Measurements from ENCODE around the gene FOLR2.

GRCh38 chr11:72228229-72228843, 11.7 kb downstream of the FOLR2 start:
- TF ChIP-seq CTCF (IDR thresholded peaks at IDR 0.05): no peak
- TF ChIP-seq POLR2A (IDR thresholded peaks at IDR 0.05): no peak

Data from right lobe of liver (tissue), 4 donors.